K562 (cell line): ENCODE data around the gene ILK. TPM values are rescaled to one million over a fixed set of nuclear protein-coding genes. Genes with fewer than 3 reads are reported as not detected.
A peak's percentile ranks its signal among the peaks of the same experiment; 100 is the strongest.

Experiments
- ATF7 ChIP-seq: fragments of 450-650 bp; IDR thresholded peaks from 2 replicates; pipeline ENCODE4 v1.7.1; 2014; ENCODE audit warnings: mild to moderate bottlenecking, moderate library complexity
- BRD4 ChIP-seq: fragments of 200-600 bp; sonication (generic); IDR thresholded peaks from 2 replicates; pipeline ENCODE4 v1.6.1; 2017; ENCODE audit warnings: inconsistent platforms
- CXXC5 ChIP-seq: fragments of 250-450 bp; sonication (Bioruptor Pico); IDR thresholded peaks from 2 replicates; pipeline ENCODE4 v1.8.0; 2022; ENCODE audit warnings: inconsistent platforms, mild to moderate bottlenecking, moderate library complexity
- NFIC ChIP-seq: fragments of 450-650 bp; IDR thresholded peaks from 2 replicates; pipeline ENCODE4 v1.6.1; 2017; ENCODE audit warnings: mild to moderate bottlenecking, inconsistent platforms
- PKNOX1 ChIP-seq: fragments of 450-650 bp; IDR thresholded peaks from 2 replicates; pipeline ENCODE4 v1.6.1; 2016
- RREB1 ChIP-seq: fragments of 250-450 bp; sonication (Bioruptor Pico); IDR thresholded peaks from 2 replicates; pipeline ENCODE4 v1.4.0; 2020
- SMAD4 ChIP-seq: fragments of 250-450 bp; sonication (Bioruptor Pico); conservative IDR thresholded peaks from 2 replicates; pipeline ENCODE4 v1.8.0; 2021; ENCODE audit warnings: inconsistent platforms, mild to moderate bottlenecking, moderate library complexity
- SRSF1 ChIP-seq: fragments of 200-400 bp; formaldehyde crosslinking; IDR thresholded peaks from 2 replicates; pipeline ENCODE4 v1.6.1; 2017; ENCODE audit warnings: mild to moderate bottlenecking, low read depth, low read length, moderate library complexity
- ZBTB1 ChIP-seq: sonication (generic); formaldehyde crosslinking; IDR thresholded peaks from 2 replicates; pipeline ENCODE4 v1.8.1; 2023; ENCODE audit warnings: missing genetic modification reagents, low read depth, mild to moderate bottlenecking, borderline replicate concordance
- ZNF146 ChIP-seq: IDR thresholded peaks from one replicate; pipeline ENCODE4 v1.6.1; 2018; ENCODE audit warnings: missing compliant biosample characterization; ENCODE audit not compliant: unreplicated experiment
- polyA plus RNA-seq, 8 experiments: library from polyadenylated mRNA; depleted of rRNA in 4 of 8; stranded (reverse) in 5 of 8; unstranded in 3 of 8; fragments of >200 nt; fragmentation: Nextera tagmentation in 2 of 8; fragmentation: Illumina TruSeq in 1 of 8; extraction: Ambion mirVana in 2 of 8; extraction: Trizol in 1 of 8; gene quantifications; 2 replicates each; pipeline versions ENCODE4 v1.2.1 to v1.2.3, GENCODE V29; 2011 to 2014; ENCODE audit warnings: inconsistent platforms in 1 of 8, missing spikeins in 1 of 8
- total RNA-seq, 7 experiments: library from RNA; depleted of rRNA in 6 of 7; stranded (reverse); fragments of >200 nt in 6 of 7; fragmentation: Illumina TruSeq in 2 of 7; extraction: Trizol in 2 of 7; gene quantifications; 2 replicates each; pipeline versions ENCODE4 v1.2.1 to v1.2.3, GENCODE V29; 2011 to 2021; ENCODE audit warnings: low replicate concordance in 1 of 7
- TF ChIP-seq, protein P1 (sequence below): fragments of 450-650 bp; IDR thresholded peaks from 2 replicates; pipeline ENCODE4 v1.7.1; 2018; ENCODE audit warnings: mild to moderate bottlenecking, low read depth; ENCODE audit not compliant: partially characterized antibody
- TF ChIP-seq, protein P2 (sequence below), 2 experiments: fragments of 450-650 bp in 1 of 2; sonication (generic) in 1 of 2; formaldehyde crosslinking in 1 of 2; IDR thresholded peaks in 1 of 2; conservative IDR thresholded peaks in 1 of 2; 2 replicates each; pipeline versions ENCODE4 v1.6.1 to v1.8.1; 2016 to 2023; ENCODE audit warnings: mild to moderate bottlenecking in 2 of 2, moderate library complexity in 2 of 2, inconsistent platforms in 1 of 2, missing genetic modification reagents in 1 of 2
- TF ChIP-seq, protein P3 (sequence below): sonication (generic); formaldehyde crosslinking; IDR thresholded peaks from 2 replicates; pipeline ENCODE4 v1.8.0; 2022; ENCODE audit warnings: mild to moderate bottlenecking, missing genetic modification reagents

The ILK gene
- total and polyA plus RNA-seq, 9 of the 15 experiments (the other 6 are each of a cell fraction or from before 2014, with no cell fraction given) = 43.3 to 95.9 (median 58.9) TPM

DNA sequence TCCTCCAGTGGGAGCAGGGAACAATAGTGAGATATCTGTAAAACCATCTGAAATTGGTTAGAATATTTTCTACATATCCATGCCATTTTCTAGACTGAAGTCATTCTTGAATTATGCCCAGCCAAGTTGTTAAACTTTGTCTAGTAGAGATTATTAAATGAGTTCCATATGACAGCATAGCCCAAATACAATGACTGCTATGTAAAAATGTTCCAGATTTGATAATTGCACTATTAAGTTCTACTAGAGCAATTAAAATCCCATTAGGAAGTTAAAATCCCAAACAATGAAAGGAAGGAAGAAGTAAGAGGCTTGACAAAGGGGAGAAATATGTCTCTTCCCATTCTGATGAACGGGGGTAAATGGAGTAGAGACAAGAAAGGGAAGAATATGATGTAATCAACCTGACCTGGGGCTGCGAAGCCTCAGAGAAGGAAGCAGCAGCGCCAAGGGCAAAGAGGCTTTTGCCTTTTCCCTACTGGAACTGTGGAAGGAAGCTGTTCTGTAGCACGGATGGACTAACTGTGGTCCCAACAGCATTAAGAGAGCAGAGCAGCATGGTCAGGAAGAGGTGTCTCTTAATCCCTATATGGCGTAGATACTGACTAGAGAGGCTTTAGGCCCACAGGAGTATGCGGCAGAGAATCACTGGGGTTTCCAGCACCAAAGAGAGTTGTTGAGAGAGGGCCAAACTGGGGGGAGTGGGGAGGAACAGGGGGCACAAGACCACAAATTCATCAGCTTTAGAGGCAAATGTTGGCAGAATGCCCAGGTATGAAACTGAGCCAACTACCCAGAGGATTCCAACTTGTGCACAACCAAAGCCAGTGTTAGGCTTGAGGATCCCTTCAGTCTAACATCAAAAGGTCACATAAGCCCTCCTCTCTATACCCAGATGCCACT lies 26.9 kb upstream of the ILK start (continued):
- TF ChIP-seq RREB1 (CRISPR knock-in tag) (no peak), BRD4 (no peak), SMAD4 (CRISPR knock-in tag) (no peak), NFIC (peak; percentile 82), PKNOX1 (no peak), ATF7 (peak; percentile 69; the same call in 1 of the 2 replicates), ZBTB1 (CRISPR knock-in tag) (no peak), ZNF146 (CRISPR knock-in tag) (no peak), SRSF1 (no peak), CXXC5 (peak; percentile 25; the same call in 1 of the 2 replicates)
- TF ChIP-seq, protein P1, sequence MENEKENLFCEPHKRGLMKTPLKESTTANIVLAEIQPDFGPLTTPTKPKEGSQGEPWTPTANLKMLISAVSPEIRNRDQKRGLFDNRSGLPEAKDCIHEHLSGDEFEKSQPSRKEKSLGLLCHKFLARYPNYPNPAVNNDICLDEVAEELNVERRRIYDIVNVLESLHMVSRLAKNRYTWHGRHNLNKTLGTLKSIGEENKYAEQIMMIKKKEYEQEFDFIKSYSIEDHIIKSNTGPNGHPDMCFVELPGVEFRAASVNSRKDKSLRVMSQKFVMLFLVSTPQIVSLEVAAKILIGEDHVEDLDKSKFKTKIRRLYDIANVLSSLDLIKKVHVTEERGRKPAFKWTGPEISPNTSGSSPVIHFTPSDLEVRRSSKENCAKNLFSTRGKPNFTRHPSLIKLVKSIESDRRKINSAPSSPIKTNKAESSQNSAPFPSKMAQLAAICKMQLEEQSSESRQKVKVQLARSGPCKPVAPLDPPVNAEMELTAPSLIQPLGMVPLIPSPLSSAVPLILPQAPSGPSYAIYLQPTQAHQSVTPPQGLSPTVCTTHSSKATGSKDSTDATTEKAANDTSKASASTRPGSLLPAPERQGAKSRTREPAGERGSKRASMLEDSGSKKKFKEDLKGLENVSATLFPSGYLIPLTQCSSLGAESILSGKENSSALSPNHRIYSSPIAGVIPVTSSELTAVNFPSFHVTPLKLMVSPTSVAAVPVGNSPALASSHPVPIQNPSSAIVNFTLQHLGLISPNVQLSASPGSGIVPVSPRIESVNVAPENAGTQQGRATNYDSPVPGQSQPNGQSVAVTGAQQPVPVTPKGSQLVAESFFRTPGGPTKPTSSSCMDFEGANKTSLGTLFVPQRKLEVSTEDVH = no peak
- TF ChIP-seq, protein P2, sequence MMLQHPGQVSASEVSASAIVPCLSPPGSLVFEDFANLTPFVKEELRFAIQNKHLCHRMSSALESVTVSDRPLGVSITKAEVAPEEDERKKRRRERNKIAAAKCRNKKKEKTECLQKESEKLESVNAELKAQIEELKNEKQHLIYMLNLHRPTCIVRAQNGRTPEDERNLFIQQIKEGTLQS (IDR thresholded peaks at IDR 0.05) = peak; percentile 72
- TF ChIP-seq, protein P2 (CRISPR knock-in tag; conservative IDR thresholded peaks at IDR 0.05) = no peak
- TF ChIP-seq, protein P3, sequence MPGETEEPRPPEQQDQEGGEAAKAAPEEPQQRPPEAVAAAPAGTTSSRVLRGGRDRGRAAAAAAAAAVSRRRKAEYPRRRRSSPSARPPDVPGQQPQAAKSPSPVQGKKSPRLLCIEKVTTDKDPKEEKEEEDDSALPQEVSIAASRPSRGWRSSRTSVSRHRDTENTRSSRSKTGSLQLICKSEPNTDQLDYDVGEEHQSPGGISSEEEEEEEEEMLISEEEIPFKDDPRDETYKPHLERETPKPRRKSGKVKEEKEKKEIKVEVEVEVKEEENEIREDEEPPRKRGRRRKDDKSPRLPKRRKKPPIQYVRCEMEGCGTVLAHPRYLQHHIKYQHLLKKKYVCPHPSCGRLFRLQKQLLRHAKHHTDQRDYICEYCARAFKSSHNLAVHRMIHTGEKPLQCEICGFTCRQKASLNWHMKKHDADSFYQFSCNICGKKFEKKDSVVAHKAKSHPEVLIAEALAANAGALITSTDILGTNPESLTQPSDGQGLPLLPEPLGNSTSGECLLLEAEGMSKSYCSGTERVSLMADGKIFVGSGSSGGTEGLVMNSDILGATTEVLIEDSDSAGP (CRISPR knock-in tag) = no peak
